SIG-M5 treated with dmso at 0.1 percent for 504 hours (cell line): ENCODE measurements around the gene FGGY.
A peak's percentile ranks its signal among the peaks of the same experiment; 100 is the strongest.

Source experiments
- DNase-seq: peaks from one replicate; lab custom pipeline; 2025; ENCODE audit not compliant: unreplicated experiment; lab: John Stamatoyannopoulos, UW

The FGGY gene

DNA sequence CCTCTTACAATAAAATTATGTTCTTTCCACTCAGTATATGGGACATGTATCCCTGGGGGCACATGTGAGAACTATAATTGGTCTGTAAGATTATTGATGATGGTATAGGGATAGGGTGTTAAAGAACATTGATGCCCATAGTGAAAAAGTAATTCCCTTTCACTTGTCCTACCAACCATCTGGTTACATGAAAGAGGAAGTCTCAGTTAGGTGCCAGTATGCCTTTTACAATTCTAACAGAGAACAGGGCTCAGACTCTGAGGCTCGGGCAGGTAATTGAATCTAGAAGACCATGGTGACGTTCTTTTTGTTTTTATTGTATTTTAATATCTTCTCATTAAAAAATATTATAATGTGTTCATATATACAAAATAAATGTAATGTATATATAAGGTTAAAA, 113.6 kb downstream of the FGGY start:
- DNase-seq = no peak

DNA sequence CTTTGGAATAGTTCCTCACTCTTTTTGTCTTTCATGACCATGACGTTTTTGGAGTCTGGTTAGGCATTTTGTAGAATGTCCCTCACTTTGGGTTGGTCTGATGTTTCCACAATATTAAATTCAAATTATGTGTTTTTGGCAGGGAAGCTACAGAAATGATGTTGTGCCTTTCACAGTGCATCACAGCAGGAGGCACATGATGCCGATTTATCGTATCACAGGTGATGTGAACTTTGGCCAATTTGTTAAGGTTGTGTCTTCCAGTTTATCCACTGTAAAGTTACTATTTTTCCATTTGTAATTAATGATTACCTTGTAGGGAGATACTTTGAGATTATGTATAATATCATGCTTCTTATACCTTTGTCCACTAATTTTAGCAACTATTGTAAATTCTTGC, 114.3 kb downstream of the FGGY start:
- no peak for DNase-seq

DNA sequence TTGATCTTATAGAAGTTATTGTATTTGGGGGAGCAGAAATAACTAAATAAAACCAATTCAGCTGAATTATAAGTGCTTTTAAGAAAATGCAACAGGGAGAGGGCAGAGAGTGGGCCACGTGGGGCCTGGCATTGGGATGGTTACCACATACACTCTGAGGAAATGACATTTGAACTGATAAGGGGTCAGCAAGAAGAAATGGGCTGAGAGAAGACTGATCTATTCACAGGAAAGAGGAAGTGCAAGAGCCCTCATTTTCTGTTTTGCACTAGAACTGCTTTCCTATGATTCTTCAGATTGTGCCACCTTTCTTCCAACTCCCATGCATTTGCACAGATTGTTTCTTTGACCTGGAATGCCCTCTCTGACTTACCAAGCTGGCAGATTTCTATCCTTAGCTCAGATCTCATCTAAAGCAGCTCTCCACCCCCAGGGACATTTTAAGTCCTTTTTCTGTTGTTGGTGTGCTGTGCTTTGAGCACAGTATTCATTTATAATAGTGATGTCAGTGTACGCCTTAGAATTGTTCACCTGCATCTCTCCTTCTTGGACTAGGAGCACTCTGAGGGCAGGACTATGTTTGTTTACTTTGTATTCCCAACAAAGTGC, 115.9 kb downstream of the FGGY start:
- DNase-seq = peak; percentile 60

DNA sequence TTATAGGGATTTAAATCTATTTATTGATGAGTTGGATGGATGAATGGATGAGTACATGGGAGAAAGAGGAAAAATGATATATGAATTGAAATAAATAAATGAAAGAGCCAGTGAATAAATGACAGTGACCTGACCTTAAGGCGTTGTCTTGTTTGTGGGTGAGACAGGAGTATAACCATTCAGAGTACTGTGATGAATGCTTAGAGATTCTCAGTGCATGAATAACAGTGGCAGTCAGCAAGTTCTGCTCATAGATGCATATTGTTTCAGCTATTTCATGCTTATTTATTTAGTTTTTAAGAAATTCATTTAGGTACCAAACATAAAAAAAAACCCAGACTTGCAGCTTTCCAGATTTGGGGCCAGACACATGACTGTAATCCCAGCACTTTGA, 116.4 kb downstream of the FGGY start:
- DNase-seq = no peak

DNA sequence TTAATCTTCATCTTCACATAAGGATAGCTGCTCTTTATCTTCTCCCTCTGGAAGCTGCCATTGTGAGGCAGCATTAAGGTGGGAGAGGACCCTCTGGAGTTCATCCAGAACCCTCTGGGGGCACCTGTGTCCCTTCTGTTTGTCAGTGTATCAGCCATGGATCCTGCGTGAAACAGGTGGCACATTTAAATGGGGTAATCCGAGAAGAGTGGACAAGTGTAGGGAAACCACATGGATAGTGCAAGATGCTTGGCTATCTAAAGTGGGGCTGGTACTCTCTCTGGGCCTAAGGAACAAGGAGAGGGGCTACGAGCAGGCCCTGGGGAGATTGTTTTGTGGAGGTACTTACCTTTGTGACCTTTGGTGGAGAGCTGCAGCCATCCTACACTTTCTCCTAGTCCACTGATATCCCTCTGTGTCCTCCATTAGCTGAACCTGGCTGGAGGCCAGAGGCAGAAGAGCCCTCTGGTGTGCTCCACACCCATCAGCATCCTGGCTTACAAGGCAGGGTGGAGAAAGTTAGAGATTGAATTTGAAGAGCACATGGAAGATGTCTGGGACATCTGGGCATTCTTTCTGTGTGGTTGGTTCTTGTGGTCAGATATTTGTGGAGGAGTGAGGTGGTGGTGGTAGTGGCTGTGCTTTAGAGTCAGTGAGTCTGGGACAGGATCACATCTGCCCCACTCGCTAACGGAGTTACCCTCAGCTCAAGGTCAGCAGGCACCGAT, 117.7 kb downstream of the FGGY start:
- no peak for DNase-seq

GRCh38 chr1:59415286-59415850, 118.5 kb downstream of the FGGY start:
- DNase-seq = no peak

DNA sequence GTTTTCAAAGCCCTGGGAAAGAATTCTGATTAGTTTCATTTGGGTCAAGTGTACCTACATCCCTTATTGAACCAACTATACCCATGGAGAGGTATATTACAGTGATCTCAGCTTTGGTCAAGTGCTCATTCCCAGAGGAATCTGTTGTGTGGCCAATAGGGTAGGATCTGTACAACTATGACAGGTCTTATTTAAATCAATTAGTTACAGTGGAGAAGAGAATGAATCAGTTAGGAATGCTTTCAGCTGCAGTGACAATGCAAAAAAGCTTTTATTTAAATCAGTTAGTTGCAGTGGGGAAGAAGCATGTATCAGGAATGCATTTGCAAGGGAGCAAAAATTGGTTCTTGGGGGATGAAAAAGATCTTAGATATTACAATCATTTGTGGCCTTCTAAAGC, 119.0 kb downstream of the FGGY start:
- no peak for DNase-seq

DNA sequence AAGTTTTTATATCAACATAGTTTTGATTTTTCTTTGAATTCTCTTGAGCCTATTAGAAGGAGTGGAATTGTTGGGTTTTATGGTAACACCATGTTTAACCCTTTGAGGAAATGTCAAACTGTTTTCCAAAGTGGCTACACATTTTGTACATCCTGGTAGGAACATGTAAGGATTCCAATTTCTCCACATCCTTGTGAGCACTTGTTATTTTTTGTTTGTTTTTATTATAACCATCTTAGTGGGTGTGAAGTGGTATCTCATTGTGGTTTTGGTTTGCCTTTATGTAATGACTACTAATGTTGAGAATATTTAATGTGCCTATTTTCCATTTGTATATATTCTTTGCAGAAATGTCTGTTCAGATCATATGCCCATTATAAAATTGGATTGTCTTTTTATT, 120.5 kb downstream of the FGGY start:
- DNase-seq = no peak

GRCh38 chr1:59418363-59419144, 121.7 kb downstream of the FGGY start:
- no peak for DNase-seq

- DNase-seq = no peak
Measured at GRCh38 chr1:59419361-59420140, 122.7 kb downstream of the FGGY start.

GRCh38 chr1:59421232-59421920, 124.5 kb downstream of the FGGY start:
- DNase-seq = no peak

DNA sequence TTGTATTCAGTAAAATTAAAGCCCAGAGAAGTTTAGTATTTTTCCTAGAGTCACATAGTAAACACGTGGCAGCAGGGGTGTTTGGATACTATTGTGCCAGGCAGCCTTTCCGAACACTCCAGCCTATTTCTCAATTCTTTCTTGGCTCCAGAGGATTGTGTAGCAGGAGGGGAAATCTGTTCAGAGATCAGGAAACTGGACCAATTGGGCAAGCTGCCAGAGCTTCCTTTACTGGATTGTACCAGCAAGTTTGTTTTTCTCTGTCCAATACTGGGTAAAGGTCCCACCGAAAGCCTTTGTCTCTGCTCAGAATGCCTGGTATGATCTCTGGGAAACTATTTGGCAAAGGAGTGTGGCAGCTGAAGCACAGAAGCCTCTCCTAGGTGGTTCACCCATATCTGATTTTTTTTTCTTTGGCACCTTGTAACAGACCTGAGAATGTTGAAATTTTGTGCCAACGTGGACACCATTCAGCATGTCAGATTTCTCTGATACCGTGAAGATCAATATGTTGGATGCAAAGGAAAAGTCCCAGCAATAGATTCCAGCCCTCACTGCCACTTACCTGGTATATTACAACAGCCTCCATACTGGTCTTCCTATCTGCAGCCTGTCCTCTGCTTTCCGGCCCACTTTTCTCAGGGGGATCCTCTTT, 126.2 kb downstream of the FGGY start:
- DNase-seq = no peak

DNA sequence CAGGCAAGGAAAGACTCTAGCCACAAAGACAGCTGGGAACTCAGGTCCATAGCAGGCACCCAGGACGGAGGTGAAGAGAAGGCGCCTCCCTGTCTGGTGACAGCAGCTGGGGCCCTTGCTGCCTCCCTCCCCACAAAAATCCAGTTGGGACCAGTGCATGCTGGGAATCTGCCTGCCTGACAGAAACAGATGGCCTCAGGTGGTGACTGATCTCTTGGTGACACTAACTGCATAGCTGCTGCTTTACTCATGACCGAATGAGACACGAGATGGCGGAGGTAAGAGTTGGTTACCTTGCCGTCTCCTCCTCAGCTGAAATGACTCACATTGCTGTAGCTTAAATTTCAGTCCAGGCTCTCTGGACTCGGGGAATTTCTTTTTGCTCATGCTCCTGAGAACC, 130.3 kb downstream of the FGGY start:
- peak; percentile 29 for DNase-seq

DNA sequence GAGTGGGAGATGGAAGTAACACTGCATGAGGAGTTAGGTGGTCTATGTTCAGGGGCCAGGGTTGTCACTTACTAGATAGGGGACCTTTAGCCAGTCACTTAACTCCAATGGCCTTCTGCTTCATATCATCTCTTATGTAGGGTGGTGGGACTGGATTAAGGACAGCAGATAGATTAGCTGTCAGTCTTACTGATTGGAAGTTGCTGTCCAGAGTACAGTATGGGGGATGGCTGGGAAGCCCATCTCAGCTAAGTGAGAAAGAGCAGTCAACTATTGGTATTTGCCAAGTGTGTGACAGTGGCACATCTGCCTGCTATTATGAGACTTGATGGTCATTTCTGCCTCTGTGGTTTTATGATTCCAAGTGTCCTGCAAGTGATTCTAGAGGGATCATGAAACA, 130.9 kb downstream of the FGGY start:
- no peak for DNase-seq

- no peak for DNase-seq
Measured at GRCh38 chr1:59428828-59429227, 131.9 kb downstream of the FGGY start.

GRCh38 chr1:59429656-59430055, 132.8 kb downstream of the FGGY start:
- DNase-seq = no peak

GRCh38 chr1:59431566-59432294, 134.8 kb downstream of the FGGY start:
- DNase-seq = no peak

DNA sequence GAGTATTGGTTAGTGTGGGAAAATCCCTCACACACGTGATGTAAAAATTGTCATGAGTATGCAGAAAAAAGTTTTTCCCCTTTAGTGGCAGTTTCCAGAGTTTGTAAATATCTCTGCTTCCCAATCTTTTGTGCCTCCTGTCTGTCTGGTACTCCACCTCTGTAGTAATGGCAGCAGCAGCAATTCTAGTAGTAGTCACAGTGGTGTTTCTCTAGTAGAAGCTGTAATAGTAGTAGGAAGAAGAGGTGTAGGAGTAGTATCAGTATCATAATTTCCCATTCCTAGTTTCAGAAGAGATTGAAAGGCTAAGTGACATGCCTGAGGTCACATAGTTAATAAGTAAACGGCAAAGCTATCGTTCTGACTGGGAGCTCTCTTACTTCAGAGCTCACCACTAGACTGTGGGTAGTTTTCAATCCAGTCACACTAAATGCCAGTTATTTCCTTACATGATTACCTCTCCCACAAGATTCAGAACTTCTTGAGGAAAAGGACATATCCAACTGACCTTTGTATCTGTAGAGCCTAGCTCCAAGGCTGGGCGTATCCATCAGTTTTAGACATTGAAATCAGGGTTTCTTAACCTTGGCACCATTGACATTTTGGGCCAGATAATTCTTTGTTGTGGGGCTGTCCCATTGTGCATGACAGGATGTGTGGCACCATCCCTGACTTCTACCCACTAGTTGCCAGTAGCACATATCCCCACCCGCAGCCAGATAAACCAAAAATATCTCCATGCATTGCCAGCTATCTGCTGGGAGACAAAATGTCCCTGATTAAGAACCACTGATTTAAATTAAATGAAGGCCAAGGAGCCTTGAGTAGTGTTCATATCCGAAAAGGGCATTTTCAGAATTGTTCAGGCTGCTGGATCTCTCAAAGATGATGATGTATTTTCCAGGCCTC, 135.9 kb downstream of the FGGY start:
- DNase-seq = no peak
